ENCODE measurements around the gene NCEH1. TPM values are rescaled to one million over a fixed set of nuclear protein-coding genes. Genes with fewer than 3 reads are reported as not detected.

NCEH1 gene
- total RNA-seq, 1 experiment from 2014 or later: 23.8 TPM

- no peak for DNase-seq (ENCODE audit: low spot score)
These were observed 128.2 kb downstream of the NCEH1 start for GRCh38 chr3:172582712-172583111.

GRCh38 chr3:172581757-172582166 is 129.1 kb downstream of the NCEH1 start:
- no peak for DNase-seq (ENCODE audit: low spot score)

- DNase-seq (ENCODE audit: low spot score): no peak
These were observed 130.0 kb downstream of the NCEH1 start for GRCh38 chr3:172580680-172581401.

Other genes starting within 250 kb of the NCEH1 start
- 0.46 and 0.79 TPM in 2 replicates for gene TNFSF10, start 187.6 kb downstream of the NCEH1 start, total RNA-seq (2014; rRNA removed; shearing (Covaris generic))
- gene ECT2, start 39.7 kb upstream of the NCEH1 start, total RNA-seq (2014; rRNA removed; shearing (Covaris generic)): 125 and 144 TPM in 2 replicates

Measured in A172 (cell line).